GM15510 (cell line): Measurements from ENCODE around the gene PRKCG.

Source experiments
- POLR2A ChIP-seq: IDR thresholded peaks from 3 replicates; pipeline ENCODE4 v1.6.1; 2011; ENCODE audit warnings: borderline replicate concordance; ENCODE audit not compliant: insufficient read length; ENCODE audit errors: extremely low read depth

PRKCG gene

GRCh38 chr19:53872762-53873161 lies 9.2 kb upstream of the PRKCG start:
- TF ChIP-seq POLR2A, result no peak

GRCh38 chr19:53873773-53874605 lies 8.0 kb upstream of the PRKCG start:
- no peak for TF ChIP-seq POLR2A

- TF ChIP-seq POLR2A, result no peak
Measured at GRCh38 chr19:53874606-53874990, 7.4 kb upstream of the PRKCG start.

GRCh38 chr19:53875602-53876325 lies 6.2 kb upstream of the PRKCG start:
- no peak for TF ChIP-seq POLR2A

GRCh38 chr19:53876651-53877224 lies 5.3 kb upstream of the PRKCG start:
- no peak for TF ChIP-seq POLR2A

- no peak for TF ChIP-seq POLR2A
Measured at GRCh38 chr19:53877361-53877766, 4.6 kb upstream of the PRKCG start.

- TF ChIP-seq POLR2A, result no peak
Measured at GRCh38 chr19:53878776-53879139, 3.2 kb upstream of the PRKCG start.

- no peak for TF ChIP-seq POLR2A
Measured at GRCh38 chr19:53879140-53880081, 2.6 kb upstream of the PRKCG start.

- no peak for TF ChIP-seq POLR2A
Measured at GRCh38 chr19:53880711-53881481, 1.1 kb upstream of the PRKCG start.

- TF ChIP-seq POLR2A, result no peak
Measured at GRCh38 chr19:53882391-53883050, 524 bp downstream of the PRKCG start.

GRCh38 chr19:53883231-53883661 lies 1.2 kb downstream of the PRKCG start:
- TF ChIP-seq POLR2A, result no peak

- TF ChIP-seq POLR2A, result no peak
Measured at GRCh38 chr19:53883741-53884140, 1.7 kb downstream of the PRKCG start.

- no peak for TF ChIP-seq POLR2A
Measured at GRCh38 chr19:53884256-53884655, 2.3 kb downstream of the PRKCG start.
